Lung (tissue), 12 donors: ENCODE measurements around the gene STARD3NL. TPM values are rescaled to one million over a fixed set of nuclear protein-coding genes. Genes with fewer than 3 reads are reported as not detected.

Experiments used
- ATAC-seq: fragments of 200-7000 bp; cut with Tn5 transposase; one replicate; pipeline ENCODE4 v1.9.1; 2020; ENCODE audit warnings: moderate number of reproducible peaks; ENCODE audit not compliant: insufficient read depth, low FRiP score
- DNase-seq, 3 donors: peaks; one replicate each; pipeline ENCODE4 v3.0.0-alpha.2; 2013 to 2017
- H3K27ac ChIP-seq, 2 donors: one replicate each; pipeline ENCODE4 v1.5.1; 2013; ENCODE audit warnings: mild to moderate bottlenecking in 2 of 2, moderate library complexity in 2 of 2, control low read depth in 1 of 2, inconsistent platforms in 1 of 2, low read depth in 1 of 2, low read length in 1 of 2
- H3K27me3 ChIP-seq, 3 donors: one replicate each; pipeline ENCODE4 v1.5.1; 2013; ENCODE audit warnings: low read length in 2 of 3; ENCODE audit not compliant: control insufficient read depth in 3 of 3, insufficient read depth in 3 of 3
- H3K36me3 ChIP-seq, 4 donors: one replicate each; pipeline ENCODE4 v1.5.1; 2013; ENCODE audit warnings: low read length in 4 of 4, mild to moderate bottlenecking in 1 of 4, moderate library complexity in 1 of 4; ENCODE audit not compliant: control insufficient read depth in 4 of 4, insufficient read depth in 4 of 4
- H3K4me1 ChIP-seq, 5 donors: one replicate each; pipeline ENCODE4 v1.5.1; 2013; ENCODE audit warnings: low read length in 5 of 5, mild to moderate bottlenecking in 2 of 5, moderate library complexity in 1 of 5; ENCODE audit not compliant: control insufficient read depth in 5 of 5, insufficient read depth in 5 of 5
- H3K4me3 ChIP-seq: one replicate; pipeline ENCODE4 v1.5.1; 2013; ENCODE audit warnings: mild to moderate bottlenecking, control low read depth, moderate library complexity
- H3K9ac ChIP-seq, 2 donors: one replicate each; pipeline ENCODE4 v1.5.1; 2013; ENCODE audit warnings: low read length in 2 of 2, control low read depth in 1 of 2; ENCODE audit not compliant: insufficient read depth in 1 of 2
- H3K9me3 ChIP-seq, 4 donors: one replicate each; pipeline ENCODE4 v1.5.1; 2013; ENCODE audit warnings: low read length in 3 of 4, mild to moderate bottlenecking in 1 of 4, moderate library complexity in 1 of 4; ENCODE audit not compliant: control insufficient read depth in 4 of 4, insufficient read depth in 3 of 4
- CTCF ChIP-seq: IDR thresholded peaks from 2 replicates; pipeline ENCODE4 v1.5.1; 2012; ENCODE audit warnings: mild to moderate bottlenecking; ENCODE audit errors: control extremely low read depth, extremely low read depth
- WGBS, 2 donors: extraction: QIAGEN DNeasy Blood & Tissue Kit; methylation state at CpG; one replicate each; pipeline ENCODE4 v1.1.7; 2013; 5-methylcytosine and 5-hydroxymethylcytosine counted together
- polyA plus RNA-seq, 2 donors: library from polyadenylated mRNA; stranded (reverse); fragments of 200-250 nt; gene quantifications; one replicate each; pipeline ENCODE4 v1.2.1, GENCODE V29; 2013
- total RNA-seq, 2 donors: library from RNA; depleted of rRNA in 1 of 2; stranded (reverse); fragments of >200 nt in 1 of 2; gene quantifications; one replicate each; pipeline ENCODE4 v1.2.1, GENCODE V29; 2014 to 2021
- donor health status: control.
- donor health status: control.
- donor health status: Bipolar disorder and iron deficiency.
- donor health status: healthy.
- donor health status: DM: yes; HTN: yes; CAD: no.

STARD3NL gene
- total and polyA plus RNA-seq, 4 donors: 33.6 to 87.1 (median 60.3) TPM

GRCh38 chr7:38138171-38138570 lies 39.9 kb upstream of the STARD3NL start:
- Histone ChIP-seq H3K9ac (no peak overlapping the region), H3K9me3 (peaks cover 0 to 2% (median 0%) of the 10 kb centered on the region in 4 donors), H3K36me3 (no peaks in the 10 kb centered on the region), H3K4me1 (no peaks in the 10 kb centered on the region), H3K27me3 (no peaks in the 10 kb centered on the region), H3K27ac (no peak overlapping the region), H3K4me3 (no peak overlapping the region)
- DNase-seq: no peak
- TF ChIP-seq CTCF: no peak
- ATAC-seq: no peak
- WGBS, 2 donors: 95% methylated on average over 2 of the region's 2 CpGs

GRCh38 chr7:38141187-38141586 lies 36.9 kb upstream of the STARD3NL start:
- no peak overlapping the region for H3K4me3 ChIP-seq
- ATAC-seq (no peak), DNase-seq (no peak)
- no peaks in the 10 kb centered on the region for H3K9me3 ChIP-seq
- no peaks in the 10 kb centered on the region for H3K36me3 ChIP-seq
- H3K9ac ChIP-seq: no peak overlapping the region
- no peak overlapping the region for H3K27ac ChIP-seq
- no peaks in the 10 kb centered on the region for H3K27me3 ChIP-seq
- H3K4me1 ChIP-seq: no peaks in the 10 kb centered on the region
- 90 to 92% methylated on average over 2 of the region's 2 CpGs for WGBS, 2 donors
- TF ChIP-seq CTCF: no peak

GRCh38 chr7:38142736-38143135 lies 35.3 kb upstream of the STARD3NL start:
- no peak overlapping the region for H3K4me3 ChIP-seq
- H3K9me3 ChIP-seq: peaks cover 0 to 2% (median 0%) of the 10 kb centered on the region in 4 donors
- 73 to 84% methylated on average over 3 of the region's 3 CpGs for whole genome bisulfite sequencing, 2 donors
- no peak for DNase-seq
- no peak overlapping the region for H3K27ac ChIP-seq
- no peaks in the 10 kb centered on the region for H3K36me3 ChIP-seq
- ATAC-seq: no peak
- no peaks in the 10 kb centered on the region for H3K27me3 ChIP-seq
- H3K9ac ChIP-seq: no peak overlapping the region
- TF ChIP-seq CTCF: no peak
- peaks cover 0 to 1% (median 0%) of the 10 kb centered on the region in 5 donors for H3K4me1 ChIP-seq

GRCh38 chr7:38147005-38147404 lies 31.0 kb upstream of the STARD3NL start:
- TF ChIP-seq CTCF: no peak
- peaks cover 0 to 3% (median under 1%) of the 10 kb centered on the region in 4 donors for H3K9me3 ChIP-seq
- ATAC-seq: no peak
- WGBS, 2 donors: 54 to 80% methylated on average over 2 of the region's 2 CpGs
- no peaks in the 10 kb centered on the region for H3K36me3 ChIP-seq
- no peak overlapping the region for H3K9ac ChIP-seq
- H3K4me3 ChIP-seq: no peak overlapping the region
- peaks cover 0 to 5% (median 0%) of the 10 kb centered on the region in 5 donors for H3K4me1 ChIP-seq
- peak in 1 of 3 donors; percentile 19 for DNase-seq
- no peak overlapping the region for H3K27ac ChIP-seq
- H3K27me3 ChIP-seq: no peaks in the 10 kb centered on the region
